Fibroblast of skin of scalp (primary cell): ENCODE results near the gene TEX10.
A peak's percentile ranks its signal among the peaks of the same experiment; 100 is the strongest.
"Not testable (repeated sequence)": the region's sequence is repeated elsewhere in the genome, so short reads cannot be mapped to it uniquely, and the experiment has no call there.

Source experiments
- DNase-seq: peaks from one replicate; pipeline ENCODE4 v3.0.0-alpha.2; 2013

Gene TEX10

GRCh38 chr9:100346836-100347235 lies 5.9 kb downstream of the TEX10 start:
- DNase-seq, result peak; percentile 14

- DNase-seq, result no peak
Measured at GRCh38 chr9:100341889-100342288, 10.9 kb downstream of the TEX10 start.

GRCh38 chr9:100340224-100340623 lies 12.5 kb downstream of the TEX10 start:
- no peak for DNase-seq

DNA sequence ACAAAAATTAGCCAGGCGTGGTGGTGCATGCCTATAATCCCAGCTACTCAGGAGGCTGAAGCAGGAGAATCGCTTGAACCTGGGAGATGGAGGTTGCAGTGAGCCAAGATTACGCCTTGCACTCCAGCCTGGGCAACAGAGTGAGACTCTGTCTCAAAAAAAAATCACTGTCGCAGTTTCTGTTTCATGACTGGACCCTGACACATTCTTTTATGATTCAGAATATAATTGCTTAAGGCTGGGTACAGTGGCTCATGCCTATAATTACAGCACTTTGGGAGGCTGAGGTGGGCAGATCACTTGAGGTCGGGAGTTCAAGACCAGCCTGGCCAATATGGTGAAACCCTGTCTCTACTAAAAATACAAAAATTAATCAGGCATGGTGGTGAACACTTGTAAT lies 14.0 kb downstream of the TEX10 start:
- DNase-seq, result not testable (repeated sequence)

GRCh38 chr9:100324594-100325200 lies 28.0 kb downstream of the TEX10 start:
- peak; percentile 53 for DNase-seq

GRCh38 chr9:100322954-100323536 lies 29.7 kb downstream of the TEX10 start:
- DNase-seq, result peak; percentile 48

GRCh38 chr9:100317706-100318105 lies 35.0 kb downstream of the TEX10 start:
- peak; percentile 58 for DNase-seq

GRCh38 chr9:100315561-100315960 lies 37.2 kb downstream of the TEX10 start:
- DNase-seq, result no peak

DNA sequence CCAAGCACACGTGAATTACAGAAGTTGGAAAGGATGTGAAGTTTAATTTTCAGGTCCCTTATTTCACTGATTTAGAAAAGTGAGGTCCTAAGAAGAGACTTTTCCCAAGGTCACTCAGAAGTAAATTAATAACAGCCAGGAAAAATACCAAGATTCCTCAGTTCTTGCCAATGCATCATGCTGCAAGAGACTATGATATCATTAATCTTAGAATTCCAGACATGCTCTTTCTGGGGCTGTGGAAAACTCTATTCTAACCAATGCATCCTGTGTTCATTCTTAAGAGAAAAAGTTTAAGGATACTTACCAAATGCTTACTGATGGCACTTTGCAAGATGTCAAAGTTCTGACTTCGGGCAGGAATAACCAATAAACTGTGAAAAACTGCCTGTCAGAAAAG lies 42.8 kb downstream of the TEX10 start:
- peak; percentile 59 for DNase-seq

DNA sequence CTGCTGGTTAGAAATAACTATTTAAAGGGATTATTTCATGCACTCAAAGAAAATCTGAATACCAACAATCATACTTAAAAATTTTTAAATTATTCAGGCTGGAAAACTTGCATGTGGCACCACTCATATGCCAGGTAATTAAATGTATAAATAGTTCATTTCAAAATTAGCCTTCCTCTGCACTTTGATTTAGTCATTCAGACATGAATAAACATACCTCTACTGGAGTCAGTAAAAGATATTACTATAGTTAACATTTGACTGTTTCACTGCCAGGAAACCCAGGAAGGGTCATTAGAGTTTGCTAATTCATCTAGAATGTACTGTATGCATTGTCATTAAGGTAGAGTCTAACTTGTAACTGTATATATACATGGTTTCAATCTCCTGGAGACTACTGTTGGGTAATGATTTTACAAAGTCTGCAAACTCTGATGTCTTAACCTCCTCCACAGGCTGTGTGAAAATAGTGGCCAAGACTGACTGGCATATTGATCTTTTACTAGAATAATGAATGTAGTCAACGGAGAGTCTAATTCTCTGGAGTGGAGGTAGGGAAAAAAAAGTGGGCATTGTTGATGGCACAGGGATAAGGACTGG lies 43.7 kb downstream of the TEX10 start:
- DNase-seq, result no peak

GRCh38 chr9:100307080-100307479 lies 45.7 kb downstream of the TEX10 start:
- DNase-seq, result no peak

- DNase-seq, result no peak
Measured at GRCh38 chr9:100306283-100306682, 46.5 kb downstream of the TEX10 start.

DNA sequence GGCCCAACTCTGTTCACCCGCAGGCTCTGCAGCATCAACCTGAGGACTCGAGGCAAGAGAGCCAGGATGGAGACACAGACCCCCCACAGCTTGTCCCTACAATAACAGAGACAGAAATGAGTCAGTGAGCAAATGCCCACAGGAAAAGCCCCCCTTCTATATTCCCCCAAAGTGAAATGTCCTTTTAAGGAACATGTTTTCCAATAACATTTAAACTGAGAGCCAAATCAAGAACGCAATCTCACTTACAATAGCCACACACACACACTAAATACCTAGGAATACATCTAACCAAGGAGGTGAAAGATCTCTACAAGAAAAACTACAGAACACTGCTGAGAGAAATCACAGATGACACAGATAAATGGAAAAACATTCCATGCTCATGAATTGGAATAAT lies 49.0 kb downstream of the TEX10 start:
- DNase-seq, result peak; percentile 39

- DNase-seq, result no peak
Measured at GRCh38 chr9:100298378-100298777, 54.4 kb downstream of the TEX10 start.

GRCh38 chr9:100296407-100296806 lies 56.3 kb downstream of the TEX10 start:
- DNase-seq, result no peak

DNA sequence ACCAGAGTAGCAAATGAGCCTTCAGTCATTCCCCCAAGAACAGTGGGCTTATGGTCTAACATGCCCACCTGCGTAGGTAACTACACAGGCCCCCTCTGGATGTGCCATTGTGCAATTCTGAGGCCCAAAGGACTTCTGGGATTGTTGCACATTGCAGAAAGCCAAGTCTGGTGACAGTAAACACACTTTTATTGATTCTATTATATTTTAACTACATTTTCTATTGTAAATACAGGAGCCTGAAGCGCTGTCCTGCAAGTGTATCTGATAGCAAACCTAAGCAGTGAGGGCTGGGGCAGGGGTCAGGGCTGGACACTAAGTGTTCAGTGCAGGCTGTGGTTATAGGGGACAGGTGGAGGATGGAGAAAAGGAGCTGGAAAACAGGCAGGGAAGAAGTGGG lies 57.5 kb downstream of the TEX10 start:
- no peak for DNase-seq

DNA sequence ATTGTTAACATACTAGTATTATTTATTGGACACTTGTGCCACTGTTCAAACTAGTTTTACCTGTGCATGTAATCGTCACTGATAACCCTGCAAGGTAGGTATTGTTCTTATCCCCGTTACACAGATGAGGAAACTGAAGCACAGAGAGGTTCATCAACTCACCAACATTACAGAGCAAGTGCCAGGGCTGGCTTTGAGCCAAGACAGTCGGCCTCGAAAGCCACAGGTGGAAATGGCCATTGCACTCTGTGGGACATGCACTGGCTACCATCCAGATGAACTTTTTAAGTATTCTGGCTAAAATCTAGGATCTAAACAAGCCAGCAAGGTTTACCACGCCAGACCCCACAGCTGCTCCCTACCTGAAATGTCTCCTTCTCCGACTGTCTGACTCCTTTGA lies 57.9 kb downstream of the TEX10 start:
- DNase-seq, result no peak

GRCh38 chr9:100294341-100294740 lies 58.4 kb downstream of the TEX10 start:
- DNase-seq, result no peak

- DNase-seq, result no peak
Measured at GRCh38 chr9:100292414-100292813, 60.3 kb downstream of the TEX10 start.

- no peak for DNase-seq
Measured at GRCh38 chr9:100290714-100291113, 62.0 kb downstream of the TEX10 start.

GRCh38 chr9:100287186-100287585 lies 65.6 kb downstream of the TEX10 start:
- DNase-seq, result no peak

DNA sequence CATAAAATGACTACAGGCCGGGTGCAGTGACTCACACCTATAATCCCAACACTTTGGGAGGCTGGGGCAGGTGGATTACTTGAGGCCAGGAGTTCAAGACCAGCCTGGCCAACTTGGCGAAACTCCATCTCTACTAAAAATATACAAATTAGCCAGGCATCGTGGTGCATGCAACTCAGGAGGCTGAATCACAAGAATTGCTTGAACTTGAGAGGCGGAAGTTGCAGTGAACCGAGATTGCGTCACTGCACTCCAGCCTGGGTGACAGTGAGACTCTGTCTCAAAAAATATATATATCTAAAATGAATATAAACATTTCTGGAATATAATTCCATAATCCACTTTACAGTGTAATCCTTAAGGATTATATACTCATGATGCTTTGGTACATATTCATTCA lies 66.5 kb downstream of the TEX10 start:
- DNase-seq, result no peak

GRCh38 chr9:100285601-100286000 lies 67.1 kb downstream of the TEX10 start:
- DNase-seq, result no peak

- no peak for DNase-seq
Measured at GRCh38 chr9:100285080-100285479, 67.7 kb downstream of the TEX10 start.
